Ovary (tissue), 3 donors: ENCODE measurements around the gene AOC3.
"Not testable (repeated sequence)": the region's sequence is repeated elsewhere in the genome, so short reads cannot be mapped to it uniquely, and the experiment has no call there.

Source experiments
- POLR2A ChIP-seq: fragments of 450-650 bp; IDR thresholded peaks from one replicate; pipeline ENCODE4 v1.6.1; 2017; ENCODE audit warnings: antibody characterized with exemption, mild to moderate bottlenecking, moderate library complexity
- TF ChIP-seq, protein P1 (sequence below), 3 donors: fragments of 450-650 bp in 2 of 3; fragments of 200-600 bp in 1 of 3; IDR thresholded peaks; one replicate each; pipeline versions ENCODE4 v1.5.1 to v1.8.0; 2016 to 2022; ENCODE audit warnings: antibody characterized with exemption in 3 of 3, mild to moderate bottlenecking in 1 of 3
- donor health status: DM: no; HTN: no; CAD: no.

DNA sequence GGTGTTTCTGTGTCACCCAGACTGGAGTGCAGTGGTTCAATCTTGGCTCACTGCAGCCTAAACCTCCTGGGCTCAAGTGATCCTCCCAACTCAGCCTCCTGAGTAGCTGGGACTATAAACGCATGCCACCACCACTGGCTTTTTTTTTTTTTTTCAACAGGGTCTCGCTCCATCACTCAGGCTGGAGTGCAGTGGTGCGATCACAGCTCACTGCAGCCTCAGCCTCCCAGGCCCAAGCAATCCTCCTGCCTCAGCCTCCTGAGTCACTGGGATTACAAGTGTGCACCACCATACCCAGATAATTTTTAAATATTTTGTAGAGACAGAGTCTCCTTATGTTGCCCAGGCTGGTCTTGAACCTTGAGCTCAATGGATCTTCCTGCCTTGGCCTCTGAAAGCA is 34.8 kb downstream of the AOC3 start:
- not testable (repeated sequence) for TF ChIP-seq POLR2A
- TF ChIP-seq, protein P1, sequence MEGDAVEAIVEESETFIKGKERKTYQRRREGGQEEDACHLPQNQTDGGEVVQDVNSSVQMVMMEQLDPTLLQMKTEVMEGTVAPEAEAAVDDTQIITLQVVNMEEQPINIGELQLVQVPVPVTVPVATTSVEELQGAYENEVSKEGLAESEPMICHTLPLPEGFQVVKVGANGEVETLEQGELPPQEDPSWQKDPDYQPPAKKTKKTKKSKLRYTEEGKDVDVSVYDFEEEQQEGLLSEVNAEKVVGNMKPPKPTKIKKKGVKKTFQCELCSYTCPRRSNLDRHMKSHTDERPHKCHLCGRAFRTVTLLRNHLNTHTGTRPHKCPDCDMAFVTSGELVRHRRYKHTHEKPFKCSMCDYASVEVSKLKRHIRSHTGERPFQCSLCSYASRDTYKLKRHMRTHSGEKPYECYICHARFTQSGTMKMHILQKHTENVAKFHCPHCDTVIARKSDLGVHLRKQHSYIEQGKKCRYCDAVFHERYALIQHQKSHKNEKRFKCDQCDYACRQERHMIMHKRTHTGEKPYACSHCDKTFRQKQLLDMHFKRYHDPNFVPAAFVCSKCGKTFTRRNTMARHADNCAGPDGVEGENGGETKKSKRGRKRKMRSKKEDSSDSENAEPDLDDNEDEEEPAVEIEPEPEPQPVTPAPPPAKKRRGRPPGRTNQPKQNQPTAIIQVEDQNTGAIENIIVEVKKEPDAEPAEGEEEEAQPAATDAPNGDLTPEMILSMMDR (IDR thresholded peaks at IDR 0.05), result not testable (repeated sequence)
